Panc1 (cell line): ENCODE measurements around the gene PPP2R5D. TPM values are rescaled to one million over a fixed set of nuclear protein-coding genes. Genes with fewer than 3 reads are reported as not detected.

ENCODE experiments used
- ATAC-seq: fragments of 200-7000 bp; cut with Tn5 transposase; 2 replicates; pipeline ENCODE4 v1.9.1; 2020; ENCODE audit warnings: mild to moderate bottlenecking, moderate library complexity
- BruUV-seq: library from RNA; stranded (reverse); fragments of 400-500 nt; replicated peaks from 2 replicates; lab custom pipeline; 2021; lab: Mats Ljungman, UMichigan
- CTCF ChIA-PET: fragments of 300-600 bp; sonication (Branson Sonifier 250); formaldehyde crosslinking; loops from one replicate; lab custom pipeline; 2022; ENCODE audit warnings: antibody characterized with exemption; lab: Charles Lee
- POLR2A ChIA-PET: fragments of 300-600 bp; sonication (Branson Sonifier 250); formaldehyde crosslinking; loops from one replicate; lab custom pipeline; 2022; ENCODE audit warnings: antibody characterized with exemption; lab: Charles Lee
- DNase-seq: peaks from one replicate; pipeline ENCODE4 v3.0.0-alpha.2; 2010; ENCODE audit warnings: low read depth, low spot score
- H3K27ac ChIP-seq: 2 replicates; pipeline ENCODE4 v1.5.1; 2011; ENCODE audit warnings: mild to moderate bottlenecking, low read length, inconsistent platforms
- H3K27me3 ChIP-seq: fragments of 200-500 bp; sonication (Bioruptor generic); 2 replicates; pipeline ENCODE4 v1.6.0; 2014; ENCODE audit warnings: low read length, inconsistent platforms; ENCODE audit not compliant: control insufficient read depth, insufficient read depth
- H3K36me3 ChIP-seq: fragments of 200-500 bp; sonication (Bioruptor generic); 2 replicates; pipeline ENCODE4 v1.5.1; 2014; ENCODE audit warnings: inconsistent platforms, mild to moderate bottlenecking, low read length, moderate library complexity; ENCODE audit not compliant: control insufficient read depth, insufficient read depth
- H3K4me1 ChIP-seq: 2 replicates; pipeline ENCODE4 v1.5.1; 2011; ENCODE audit warnings: inconsistent platforms, mild to moderate bottlenecking, low read length, moderate library complexity; ENCODE audit not compliant: control insufficient read depth, insufficient read depth
- H3K4me3 ChIP-seq, 2 experiments: 2 replicates each; pipeline ENCODE4 v1.5.1; 2011 to 2012; ENCODE audit warnings: low read depth in 2 of 2, low read length in 2 of 2, mild to moderate bottlenecking in 2 of 2, inconsistent platforms in 1 of 2, moderate library complexity in 1 of 2
- H3K9me3 ChIP-seq: fragments of 200-500 bp; sonication (Bioruptor generic); 2 replicates; pipeline ENCODE4 v1.5.1; 2014; ENCODE audit warnings: low read depth, mild to moderate bottlenecking, inconsistent platforms, low read length, moderate library complexity; ENCODE audit not compliant: control insufficient read depth, insufficient read depth
- POLR2AphosphoS5 ChIP-seq: IDR thresholded peaks from 2 replicates; pipeline ENCODE4 v1.6.1; 2012; ENCODE audit warnings: mild to moderate bottlenecking, low read depth, low read length, moderate library complexity
- SIN3A ChIP-seq: IDR thresholded peaks from 2 replicates; pipeline ENCODE4 v1.6.1; 2012; ENCODE audit warnings: low read depth, mild to moderate bottlenecking, low read length, moderate library complexity, borderline replicate concordance; ENCODE audit not compliant: insufficient read depth
- TCF7L2 ChIP-seq: IDR thresholded peaks from 2 replicates; pipeline ENCODE4 v1.6.1; 2011; ENCODE audit warnings: mild to moderate bottlenecking, low read depth, low read length, inconsistent platforms
- in situ Hi-C: cut with HindIII; loops from 2 replicates; pipeline ENCODE4 v1.10.0; 2016; ENCODE audit warnings: low sequenced_read_pairs, low pct_unique_long_range_greater_than_20kb
- intact Hi-C: fragments of 100-400 bp; cut with micrococcal nuclease; formaldehyde crosslinking; loops from one replicate; pipeline ENCODE4 v1.10.0; 2022; ENCODE audit not compliant: unreplicated experiment
- total RNA-seq: library from RNA; stranded (reverse); gene quantifications from one replicate; pipeline ENCODE4 v1.2.1, GENCODE V29; 2021; ENCODE audit not compliant: unreplicated experiment
- TF ChIP-seq, protein P1 (sequence below): fragments of 450-650 bp; IDR thresholded peaks from 2 replicates; pipeline ENCODE4 v1.5.1; 2017; ENCODE audit warnings: mild to moderate bottlenecking
- TF ChIP-seq, protein P2 (sequence below), 2 experiments: IDR thresholded peaks; 2 replicates each; pipeline ENCODE4 v1.6.1; 2011 to 2012; ENCODE audit warnings: low read depth in 2 of 2, control low read depth in 1 of 2, low read length in 1 of 2, mild to moderate bottlenecking in 1 of 2, moderate library complexity in 1 of 2; ENCODE audit not compliant: insufficient read depth in 1 of 2

The PPP2R5D gene
- total RNA-seq, 1 experiment from 2014 or later = 63.6 TPM

DNA sequence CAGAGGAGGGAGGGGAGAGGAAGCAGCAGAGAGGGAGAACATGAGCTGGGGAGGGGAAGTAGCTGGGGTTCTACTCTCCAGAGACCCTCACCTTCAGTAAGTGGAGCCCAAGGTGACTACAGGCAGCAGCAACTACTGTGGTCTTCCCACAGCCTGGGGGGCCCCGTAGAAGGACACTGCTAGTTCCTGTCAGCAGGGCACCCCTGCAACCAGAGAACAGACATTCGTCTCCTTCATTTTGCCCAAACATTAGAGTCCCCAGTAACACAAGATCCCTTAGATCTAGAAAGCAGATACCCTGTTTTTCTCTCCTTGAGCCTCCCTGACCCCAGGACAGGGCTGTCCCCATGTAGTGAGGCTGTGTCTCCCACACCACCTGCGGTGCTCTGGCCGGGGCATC lies 15.6 kb upstream of the PPP2R5D start:
- DNase-seq = no peak
- TF ChIP-seq POLR2AphosphoS5 (no peak), SIN3A (no peak), TCF7L2 (no peak)
- TF ChIP-seq, protein P1, sequence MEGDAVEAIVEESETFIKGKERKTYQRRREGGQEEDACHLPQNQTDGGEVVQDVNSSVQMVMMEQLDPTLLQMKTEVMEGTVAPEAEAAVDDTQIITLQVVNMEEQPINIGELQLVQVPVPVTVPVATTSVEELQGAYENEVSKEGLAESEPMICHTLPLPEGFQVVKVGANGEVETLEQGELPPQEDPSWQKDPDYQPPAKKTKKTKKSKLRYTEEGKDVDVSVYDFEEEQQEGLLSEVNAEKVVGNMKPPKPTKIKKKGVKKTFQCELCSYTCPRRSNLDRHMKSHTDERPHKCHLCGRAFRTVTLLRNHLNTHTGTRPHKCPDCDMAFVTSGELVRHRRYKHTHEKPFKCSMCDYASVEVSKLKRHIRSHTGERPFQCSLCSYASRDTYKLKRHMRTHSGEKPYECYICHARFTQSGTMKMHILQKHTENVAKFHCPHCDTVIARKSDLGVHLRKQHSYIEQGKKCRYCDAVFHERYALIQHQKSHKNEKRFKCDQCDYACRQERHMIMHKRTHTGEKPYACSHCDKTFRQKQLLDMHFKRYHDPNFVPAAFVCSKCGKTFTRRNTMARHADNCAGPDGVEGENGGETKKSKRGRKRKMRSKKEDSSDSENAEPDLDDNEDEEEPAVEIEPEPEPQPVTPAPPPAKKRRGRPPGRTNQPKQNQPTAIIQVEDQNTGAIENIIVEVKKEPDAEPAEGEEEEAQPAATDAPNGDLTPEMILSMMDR = no peak
- TF ChIP-seq, protein P2, sequence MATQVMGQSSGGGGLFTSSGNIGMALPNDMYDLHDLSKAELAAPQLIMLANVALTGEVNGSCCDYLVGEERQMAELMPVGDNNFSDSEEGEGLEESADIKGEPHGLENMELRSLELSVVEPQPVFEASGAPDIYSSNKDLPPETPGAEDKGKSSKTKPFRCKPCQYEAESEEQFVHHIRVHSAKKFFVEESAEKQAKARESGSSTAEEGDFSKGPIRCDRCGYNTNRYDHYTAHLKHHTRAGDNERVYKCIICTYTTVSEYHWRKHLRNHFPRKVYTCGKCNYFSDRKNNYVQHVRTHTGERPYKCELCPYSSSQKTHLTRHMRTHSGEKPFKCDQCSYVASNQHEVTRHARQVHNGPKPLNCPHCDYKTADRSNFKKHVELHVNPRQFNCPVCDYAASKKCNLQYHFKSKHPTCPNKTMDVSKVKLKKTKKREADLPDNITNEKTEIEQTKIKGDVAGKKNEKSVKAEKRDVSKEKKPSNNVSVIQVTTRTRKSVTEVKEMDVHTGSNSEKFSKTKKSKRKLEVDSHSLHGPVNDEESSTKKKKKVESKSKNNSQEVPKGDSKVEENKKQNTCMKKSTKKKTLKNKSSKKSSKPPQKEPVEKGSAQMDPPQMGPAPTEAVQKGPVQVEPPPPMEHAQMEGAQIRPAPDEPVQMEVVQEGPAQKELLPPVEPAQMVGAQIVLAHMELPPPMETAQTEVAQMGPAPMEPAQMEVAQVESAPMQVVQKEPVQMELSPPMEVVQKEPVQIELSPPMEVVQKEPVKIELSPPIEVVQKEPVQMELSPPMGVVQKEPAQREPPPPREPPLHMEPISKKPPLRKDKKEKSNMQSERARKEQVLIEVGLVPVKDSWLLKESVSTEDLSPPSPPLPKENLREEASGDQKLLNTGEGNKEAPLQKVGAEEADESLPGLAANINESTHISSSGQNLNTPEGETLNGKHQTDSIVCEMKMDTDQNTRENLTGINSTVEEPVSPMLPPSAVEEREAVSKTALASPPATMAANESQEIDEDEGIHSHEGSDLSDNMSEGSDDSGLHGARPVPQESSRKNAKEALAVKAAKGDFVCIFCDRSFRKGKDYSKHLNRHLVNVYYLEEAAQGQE (IDR thresholded peaks at IDR 0.05; ENCODE audit: insufficient read depth in 1 of 2, low read depth in 2 of 2, low read length in 1 of 2) = no peak
- Histone ChIP-seq H3K4me3 (no peak overlapping the region), H3K36me3 (peaks cover 6% of the 10 kb centered on the region; the same call in 1 of the 2 replicates), H3K27ac (no peak overlapping the region), H3K9me3 (no peaks in the 10 kb centered on the region), H3K27me3 (no peaks in the 10 kb centered on the region), H3K4me1 (peaks cover 6% of the 10 kb centered on the region)
- intact Hi-C loops = loop anchor here (10.0 kb wide), 1 partner anchor 64 kb away; no protein-coding TSS in a partner anchor
- CTCF ChIA-PET = no interaction called here
- no peak for ATAC-seq
- no TSS peak for BruUV-seq
- POLR2A ChIA-PET = no interaction called here
- in situ Hi-C loops = no loop called here

DNA sequence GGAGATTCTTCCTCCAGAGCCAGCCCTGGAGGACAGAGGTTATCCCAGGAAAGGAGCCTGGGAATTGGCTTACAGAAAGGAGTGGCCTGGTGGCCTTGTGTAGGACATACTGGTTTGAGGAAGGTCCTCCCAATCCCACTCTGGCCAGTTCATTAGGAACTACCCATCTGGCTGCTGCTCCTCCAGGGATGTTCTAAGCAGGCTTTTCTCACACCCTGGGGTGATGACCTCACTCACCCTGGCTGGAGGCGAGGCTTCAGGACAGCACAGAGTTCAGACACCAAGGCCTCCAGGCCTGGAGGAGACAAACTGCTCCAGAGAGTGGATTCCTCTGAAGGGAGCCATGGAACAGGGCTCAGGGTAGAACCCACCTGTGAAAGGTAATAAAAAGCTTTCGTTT lies 14.9 kb upstream of the PPP2R5D start:
- intact Hi-C loops (loop anchor here (10.0 kb wide), 1 partner anchor 65 kb away; no protein-coding TSS in a partner anchor), in situ Hi-C loops (no loop called here)
- Histone ChIP-seq H3K27me3 (no peaks in the 10 kb centered on the region), H3K4me3 (no peak overlapping the region), H3K4me1 (peaks cover 6% of the 10 kb centered on the region), H3K9me3 (no peaks in the 10 kb centered on the region), H3K36me3 (peaks cover 6% of the 10 kb centered on the region; the same call in 1 of the 2 replicates), H3K27ac (no peak overlapping the region)
- ATAC-seq (no peak), DNase-seq (no peak)
- TF ChIP-seq, protein P1 = no peak
- TF ChIP-seq, protein P2 (IDR thresholded peaks at IDR 0.05; ENCODE audit: insufficient read depth in 1 of 2, low read depth in 2 of 2, low read length in 1 of 2) = no peak
- TF ChIP-seq POLR2AphosphoS5 = no peak
- no peak for TF ChIP-seq TCF7L2
- TF ChIP-seq SIN3A = no peak
- ChIA-PET CTCF (no interaction called here), POLR2A (no interaction called here)
- BruUV-seq = no TSS peak
